ENCODE data around the gene ALKBH5. TPM values are rescaled to one million over a fixed set of nuclear protein-coding genes. Genes with fewer than 3 reads are reported as not detected.

Gene ALKBH5
- 168 TPM for total RNA-seq
- long read RNA-seq, transcript ALKBH5-201 (4 exons, 2,748 nt) = major isoform, 508 of 563 reads
- long read RNA-seq, partial matches to known transcripts = 33 of 563 reads
- long read RNA-seq, other reads (novel, unspliced or antisense) = 21 of 563 reads

DNA sequence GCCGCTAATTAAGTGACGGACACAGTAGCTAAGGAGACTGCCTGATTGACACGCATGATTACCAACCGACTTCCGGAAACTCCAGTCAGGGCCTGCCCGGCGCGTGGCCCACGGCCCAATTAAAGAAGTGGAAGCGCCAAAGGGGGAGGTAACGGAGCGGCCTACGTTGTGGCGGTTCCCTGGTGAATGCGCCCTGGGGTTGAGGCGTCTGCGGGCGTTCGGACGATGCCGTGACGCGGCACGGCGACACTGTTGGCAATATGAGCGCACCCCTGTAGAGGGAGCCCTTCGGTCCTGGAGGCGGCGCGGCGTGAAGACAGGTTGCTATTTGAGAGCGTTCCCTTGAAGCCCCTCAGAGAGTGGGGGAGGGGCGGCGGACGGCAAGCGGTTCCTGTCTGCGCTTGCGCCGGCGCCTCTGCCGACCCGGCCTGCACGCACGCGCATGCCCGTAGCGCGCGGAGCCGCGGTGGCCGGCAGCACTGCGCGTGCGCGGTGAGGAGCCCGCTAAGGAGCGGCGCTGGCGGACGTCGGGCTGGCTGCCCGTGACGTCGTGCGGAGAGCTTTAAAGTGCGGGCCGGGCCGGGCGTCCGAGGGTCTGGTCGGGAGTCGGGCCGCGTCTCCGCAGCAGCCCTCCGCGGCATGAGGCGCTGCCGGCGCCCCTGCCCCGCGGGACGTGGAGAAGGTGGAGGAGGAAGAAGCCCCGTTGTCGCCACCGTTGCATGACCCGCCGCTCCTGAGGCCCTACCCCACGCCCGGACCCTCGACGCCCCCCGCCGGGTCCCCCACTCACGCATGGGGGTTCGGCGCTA is at the start of gene ALKBH5:
Gene ALKBH5 (plus strand): TSS at position 495 of the 809 bp plus-strand sequence. CDS start 416 bp downstream, outside the sequence.
- DNase-seq (ENCODE audit: low spot score) = peak; percentile 99
- intact Hi-C loops (cut with DNase I) = loop anchor here (2.0 kb wide), 1 partner anchor 77 kb away; the partner anchor contains the start of gene MIEF2

DNA sequence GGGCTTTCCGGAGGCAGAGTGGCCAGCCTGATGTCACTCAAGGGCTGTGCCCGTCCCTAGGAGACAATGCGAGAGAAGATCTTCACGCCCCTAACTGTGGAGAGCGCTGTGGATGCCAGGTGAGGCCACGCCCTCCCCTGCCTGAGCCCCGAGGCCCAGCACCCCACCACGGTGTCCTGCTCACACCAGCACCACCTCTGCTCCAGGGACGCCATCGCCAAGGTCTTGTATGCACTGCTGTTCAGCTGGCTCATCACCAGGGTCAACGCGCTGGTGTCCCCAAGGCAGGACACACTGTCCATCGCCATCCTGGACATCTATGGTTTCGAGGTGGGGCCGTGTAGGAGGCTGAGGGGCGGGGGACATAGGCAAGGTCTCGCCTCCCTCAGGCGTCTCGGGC is 47.3 kb upstream of the ALKBH5 start:
- intact Hi-C loops (cut with DNase I) = no loop called here
- DNase-seq (ENCODE audit: low spot score) = no peak

DNA sequence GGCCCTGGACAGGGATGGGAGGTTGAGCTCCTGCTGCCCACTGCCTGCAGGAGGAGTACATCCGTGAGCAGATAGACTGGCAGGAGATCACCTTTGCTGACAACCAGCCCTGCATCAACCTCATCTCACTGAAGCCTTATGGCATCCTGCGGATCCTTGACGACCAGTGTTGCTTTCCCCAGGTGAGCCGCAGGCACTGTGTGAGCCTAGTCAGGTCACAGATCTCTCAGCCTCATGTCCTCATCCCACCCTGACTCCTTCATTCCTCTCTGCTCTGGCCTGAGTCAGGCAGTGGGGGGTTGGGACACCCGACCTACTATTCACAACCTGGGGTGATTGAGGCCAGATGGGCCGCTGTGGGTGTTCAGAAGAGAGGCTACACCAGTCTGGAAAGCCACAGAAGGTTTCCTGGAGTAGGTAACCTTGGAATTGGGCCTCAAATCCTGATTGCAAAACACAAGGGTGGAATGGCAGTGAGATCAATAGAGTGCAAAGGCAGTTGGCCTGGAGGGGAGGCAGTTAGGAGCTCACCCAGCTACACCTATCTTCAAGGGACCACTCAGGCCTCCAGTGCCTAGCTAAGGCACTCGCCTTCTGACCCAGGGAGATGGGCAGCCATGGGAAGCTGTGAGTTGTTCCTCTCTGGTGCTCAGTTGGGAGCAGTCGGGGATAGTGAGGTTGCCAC is 45.4 kb upstream of the ALKBH5 start:
- intact Hi-C loops (cut with DNase I) = no loop called here
- DNase-seq (ENCODE audit: low spot score) = no peak

DNA sequence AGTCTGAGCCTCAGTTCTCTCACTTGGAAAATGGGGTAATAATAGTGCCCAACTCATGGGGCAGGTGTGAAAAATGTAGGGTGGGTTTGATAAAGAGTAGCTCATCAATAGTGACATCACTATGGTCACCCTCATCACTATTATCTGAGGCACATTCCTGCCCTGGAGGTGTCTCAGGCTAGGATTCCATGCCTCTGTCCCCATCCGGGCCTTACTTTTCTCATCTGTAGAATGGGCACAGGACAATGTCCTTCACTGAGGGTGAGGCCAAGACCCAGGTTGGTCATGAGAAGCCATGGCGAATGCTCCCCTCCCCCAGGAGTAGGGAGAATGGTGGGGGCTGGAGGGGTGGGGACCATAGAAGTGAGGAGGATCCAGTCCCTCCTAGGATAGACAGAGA is 44.5 kb upstream of the ALKBH5 start:
- intact Hi-C loops (cut with DNase I) = no loop called here
- DNase-seq (ENCODE audit: low spot score) = no peak

DNA sequence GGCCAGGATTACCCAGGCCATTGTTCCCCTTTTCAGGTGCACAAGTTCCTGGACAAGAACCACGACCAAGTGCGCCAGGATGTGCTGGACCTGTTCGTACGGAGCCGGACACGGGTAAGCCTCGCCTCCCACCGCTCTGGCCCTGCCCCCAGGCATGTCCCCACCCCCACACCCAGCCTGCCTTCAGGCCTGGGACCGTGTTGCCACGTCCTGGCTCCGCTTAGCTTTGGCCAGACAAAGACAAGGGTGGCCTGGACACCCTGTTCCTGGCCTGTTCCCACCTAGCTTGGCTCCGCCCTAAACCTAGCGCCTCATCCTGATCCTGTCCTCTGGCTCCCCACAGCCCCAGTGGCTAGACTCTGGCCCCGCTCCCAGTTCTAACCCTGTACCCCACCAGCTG is 44.1 kb upstream of the ALKBH5 start:
- intact Hi-C loops (cut with DNase I) = no loop called here
- no peak for DNase-seq (ENCODE audit: low spot score)

DNA sequence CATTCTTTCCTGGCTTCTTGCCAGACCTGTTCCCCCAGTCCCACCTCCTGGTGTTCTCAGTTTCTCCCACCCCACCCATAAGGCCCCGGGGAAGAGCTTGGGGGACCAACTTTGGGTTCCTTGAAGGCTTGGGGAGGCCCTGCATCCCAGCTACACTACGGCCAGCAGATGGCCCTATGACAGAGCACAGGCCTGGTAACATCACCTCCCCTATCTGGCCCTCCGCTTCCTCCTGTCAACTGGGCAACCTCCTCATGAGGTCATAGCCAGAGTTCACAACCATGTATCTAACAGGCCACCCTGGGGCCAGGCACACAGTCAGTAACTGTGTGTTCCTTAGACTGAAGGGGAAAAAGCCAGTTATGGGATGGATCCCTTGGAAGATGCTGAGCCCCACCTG is 43.7 kb upstream of the ALKBH5 start:
- intact Hi-C loops (cut with DNase I) = loop anchor here (5.0 kb wide), 1 partner anchor 77 kb away; no protein-coding TSS in a partner anchor

DNA sequence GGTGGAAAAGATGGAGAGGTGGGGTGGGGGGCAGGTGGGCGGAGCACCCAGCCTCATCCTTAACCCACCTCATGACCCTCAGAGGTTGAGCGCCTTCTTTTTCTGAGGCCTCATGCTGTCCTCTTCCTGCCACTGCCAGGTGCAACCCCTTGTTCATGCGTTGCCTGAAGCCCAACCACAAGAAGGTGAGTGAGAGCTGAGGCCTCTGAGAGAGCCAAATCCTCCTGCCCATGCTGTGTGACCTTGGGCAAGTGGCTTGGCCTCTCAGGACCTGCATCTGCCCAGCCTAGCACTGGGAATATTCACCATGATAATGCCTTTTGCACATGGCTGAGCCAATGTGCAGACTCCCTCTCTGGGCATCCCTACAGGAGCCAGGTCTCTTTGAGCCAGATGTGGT is 43.0 kb upstream of the ALKBH5 start:
- no peak for DNase-seq (ENCODE audit: low spot score)
- intact Hi-C loops (cut with DNase I) = loop anchor here (5.0 kb wide), 1 partner anchor 77 kb away; no protein-coding TSS in a partner anchor

More for the DNA sequence above, 43.7 kb upstream of the ALKBH5 start:
- no peak for DNase-seq (ENCODE audit: low spot score)

DNA sequence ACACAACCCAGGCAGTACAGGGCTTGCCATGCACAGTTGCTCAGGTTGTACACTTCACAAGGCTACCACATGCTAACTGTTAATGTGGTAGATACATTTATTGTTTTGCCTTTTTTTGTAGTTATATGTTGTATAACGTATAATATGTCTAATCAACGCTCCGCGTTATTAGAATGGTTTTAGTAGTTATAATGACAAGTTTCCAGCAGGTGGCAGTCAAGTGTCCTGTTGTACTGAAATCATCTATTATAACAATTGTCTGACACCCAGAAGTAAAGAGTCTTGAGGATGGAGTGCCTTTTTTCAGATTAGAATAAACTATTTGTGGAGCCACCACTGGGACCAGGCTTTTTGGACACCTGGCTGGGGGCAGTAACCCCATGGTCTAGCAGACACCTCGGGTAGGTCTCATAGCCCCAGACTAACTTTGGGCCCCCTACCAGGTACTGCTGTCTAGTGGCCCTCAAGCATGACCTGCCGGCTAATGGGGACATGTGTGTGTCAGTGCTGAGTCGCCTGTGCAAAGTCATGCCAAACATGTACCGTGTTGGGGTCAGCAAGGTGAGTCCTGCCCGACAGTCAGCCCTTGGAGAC is 42.3 kb upstream of the ALKBH5 start:
- DNase-seq (ENCODE audit: low spot score) = no peak
- intact Hi-C loops (cut with DNase I) = loop anchor here (5.0 kb wide), 1 partner anchor 76 kb away; no protein-coding TSS in a partner anchor

DNA sequence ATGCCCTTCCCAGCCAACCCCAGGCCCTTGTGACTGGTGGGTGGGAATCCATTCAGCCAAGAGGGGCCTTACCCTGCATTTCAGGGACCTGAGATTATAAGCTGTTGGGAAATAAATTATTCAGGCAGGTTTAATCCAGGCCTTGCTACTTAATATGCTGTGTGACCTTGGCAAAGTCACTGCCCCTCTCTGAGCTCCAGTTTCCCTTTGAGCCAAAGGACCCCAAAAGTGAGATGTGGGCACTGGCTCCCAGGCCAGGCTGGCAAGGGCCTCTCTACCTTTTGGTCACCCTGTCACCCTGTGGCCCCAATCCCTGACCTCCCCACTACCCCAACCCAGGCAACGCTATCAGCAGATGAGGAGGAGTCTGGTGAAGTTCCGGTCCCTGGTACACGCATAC is 41.2 kb upstream of the ALKBH5 start:
- intact Hi-C loops (cut with DNase I) = loop anchor here (5.0 kb wide), 1 partner anchor 75 kb away; no protein-coding TSS in a partner anchor
- DNase-seq (ENCODE audit: low spot score) = no peak

DNA sequence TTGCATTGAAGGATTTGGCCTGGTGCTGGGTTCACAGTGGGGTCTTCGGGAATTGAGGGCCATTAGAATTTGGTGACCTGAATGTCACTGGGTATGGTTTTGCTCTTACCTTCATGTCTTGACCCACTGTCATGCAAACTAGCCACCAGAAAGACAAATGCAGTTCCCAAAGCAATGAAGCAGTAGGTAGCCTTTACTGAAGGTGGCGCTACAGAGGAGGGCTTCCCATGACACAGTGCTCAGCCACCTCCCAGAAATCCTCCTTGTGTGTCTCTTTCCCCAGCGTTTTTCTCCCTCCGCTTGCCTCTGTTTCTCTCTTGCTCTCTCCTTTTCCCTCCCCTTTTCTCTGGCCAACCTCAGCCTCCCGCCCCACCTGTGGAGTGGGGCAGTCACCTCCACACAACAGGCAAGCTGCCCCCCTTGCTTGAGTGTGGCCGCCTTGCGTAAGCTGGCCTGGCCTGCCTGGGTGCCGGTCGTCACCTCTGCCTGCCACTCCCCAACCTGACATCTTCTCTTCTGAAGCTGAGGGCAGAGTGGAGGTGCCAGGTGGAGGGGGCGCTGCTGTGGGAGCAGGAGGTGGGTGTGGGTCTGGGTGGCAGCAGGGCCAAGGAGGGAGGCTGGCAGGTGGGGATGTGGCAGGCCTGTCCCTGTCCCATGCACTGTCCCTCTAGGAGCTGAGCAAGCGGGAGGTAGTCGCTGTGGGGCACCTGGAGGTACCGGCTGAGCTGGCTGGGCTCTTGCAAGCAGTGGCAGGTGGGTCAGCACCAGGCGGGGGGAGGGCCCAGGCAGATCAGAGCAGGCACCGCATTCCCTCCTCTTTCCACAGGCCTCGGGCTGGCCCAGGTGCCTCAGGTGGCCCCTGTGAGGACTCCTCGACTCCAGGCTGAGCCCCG is 40.3 kb upstream of the ALKBH5 start:
- intact Hi-C loops (cut with DNase I) = loop anchor here (5.0 kb wide), 1 partner anchor 74 kb away; no protein-coding TSS in a partner anchor
- DNase-seq (ENCODE audit: low spot score) = no peak

DNA sequence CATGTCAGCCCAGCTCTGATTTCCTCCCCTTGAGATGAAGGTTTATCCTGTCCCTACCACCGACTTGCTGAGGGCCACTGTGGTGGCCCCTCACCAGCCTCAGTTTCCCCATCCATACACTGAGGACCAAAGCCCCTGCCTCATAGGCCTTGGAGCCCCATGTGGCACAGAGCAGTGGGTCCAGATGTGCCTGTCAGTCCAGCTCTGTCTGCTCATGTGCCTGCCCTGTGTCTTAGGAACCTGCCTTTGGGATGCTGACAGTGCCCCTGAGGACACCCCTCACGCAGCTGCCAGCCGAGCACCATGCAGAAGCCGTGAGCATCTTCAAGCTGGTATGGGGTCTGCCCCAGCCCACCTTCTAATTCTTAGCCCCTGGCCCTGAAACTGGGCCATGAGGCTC is 39.4 kb upstream of the ALKBH5 start:
- no peak for DNase-seq (ENCODE audit: low spot score)
- intact Hi-C loops (cut with DNase I) = loop anchor here (5.0 kb wide), 1 partner anchor 73 kb away; no protein-coding TSS in a partner anchor

DNA sequence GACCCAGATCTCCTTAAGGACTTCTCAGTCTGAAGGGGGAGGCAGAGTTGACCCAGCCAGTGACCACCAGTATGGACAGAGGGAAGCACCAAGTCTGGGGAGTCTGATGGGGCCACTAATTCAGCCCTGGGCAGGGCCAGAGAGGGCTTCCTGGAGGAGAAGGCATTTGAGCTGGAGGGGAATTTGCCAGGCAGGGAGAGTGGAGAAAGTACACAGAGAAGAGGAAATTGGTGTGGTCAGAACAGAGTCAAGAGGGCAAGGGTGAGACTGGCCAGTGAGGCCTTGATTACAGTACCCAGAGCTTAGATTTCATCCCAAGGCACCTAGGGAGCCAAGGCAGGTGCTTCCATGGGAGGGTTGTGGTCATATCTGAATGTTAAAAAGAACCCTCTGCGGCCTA is 38.8 kb upstream of the ALKBH5 start:
- intact Hi-C loops (cut with DNase I) = loop anchor here (5.0 kb wide), 1 partner anchor 72 kb away; no protein-coding TSS in a partner anchor
- DNase-seq (ENCODE audit: low spot score) = no peak

DNA sequence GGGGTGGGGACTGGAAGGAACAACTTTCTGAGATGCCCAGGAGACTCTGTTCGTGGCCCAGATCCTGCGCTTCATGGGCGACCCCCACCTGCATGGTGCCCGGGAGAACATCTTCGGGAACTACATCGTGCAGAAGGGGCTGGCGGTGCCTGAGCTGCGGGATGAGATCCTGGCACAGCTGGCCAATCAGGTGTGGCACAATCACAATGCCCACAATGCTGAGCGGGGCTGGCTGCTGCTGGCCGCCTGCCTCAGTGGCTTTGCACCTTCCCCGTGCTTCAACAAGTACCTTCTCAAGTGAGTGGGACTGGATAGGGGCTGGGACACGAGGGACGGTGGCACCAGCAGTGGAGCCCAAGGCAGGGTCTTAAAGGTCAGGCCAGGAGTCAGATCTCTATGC is 37.8 kb upstream of the ALKBH5 start:
- intact Hi-C loops (cut with DNase I) = no loop called here
- DNase-seq (ENCODE audit: low spot score) = no peak

DNA sequence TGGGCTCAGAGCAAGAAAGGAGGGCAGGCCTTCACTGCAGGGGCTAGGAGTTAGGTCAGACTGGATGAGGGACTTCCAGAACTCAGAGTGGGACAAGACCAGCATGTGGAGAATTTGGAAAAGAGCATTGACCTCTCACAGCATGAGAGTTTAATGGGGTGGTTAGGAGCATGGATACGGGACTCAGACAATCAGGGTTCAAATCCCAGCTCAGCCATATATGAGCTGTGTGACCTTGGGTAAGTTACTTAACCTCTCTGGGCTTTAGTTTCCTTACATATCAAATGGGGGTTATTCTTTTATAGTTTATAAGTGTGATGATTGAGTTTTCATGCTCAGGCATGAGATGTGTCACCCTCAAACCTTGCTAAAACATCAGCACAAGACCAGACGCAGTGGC is 37.4 kb upstream of the ALKBH5 start:
- intact Hi-C loops (cut with DNase I) = no loop called here
- DNase-seq (ENCODE audit: low spot score) = no peak

DNA sequence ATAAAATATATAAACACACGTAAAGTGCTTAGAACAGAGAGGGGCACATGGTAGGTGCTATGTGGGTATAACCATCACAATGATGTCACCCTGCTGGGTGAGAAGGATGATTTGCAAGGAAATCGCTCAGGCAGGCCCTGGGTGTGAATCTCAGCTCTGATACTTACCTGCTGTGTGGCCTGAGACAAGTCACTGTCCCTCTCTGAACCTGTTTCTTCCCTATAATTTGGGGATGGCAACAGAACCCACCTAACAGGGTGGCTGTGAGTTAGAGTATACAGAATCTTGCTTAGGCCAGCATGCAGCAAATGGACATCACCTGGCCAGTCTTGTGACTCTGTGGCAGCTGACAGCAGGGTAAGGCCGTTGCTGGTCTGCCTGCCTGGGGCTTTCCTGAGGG is 36.6 kb upstream of the ALKBH5 start:
- intact Hi-C loops (cut with DNase I) = no loop called here
- no peak for DNase-seq (ENCODE audit: low spot score)

DNA sequence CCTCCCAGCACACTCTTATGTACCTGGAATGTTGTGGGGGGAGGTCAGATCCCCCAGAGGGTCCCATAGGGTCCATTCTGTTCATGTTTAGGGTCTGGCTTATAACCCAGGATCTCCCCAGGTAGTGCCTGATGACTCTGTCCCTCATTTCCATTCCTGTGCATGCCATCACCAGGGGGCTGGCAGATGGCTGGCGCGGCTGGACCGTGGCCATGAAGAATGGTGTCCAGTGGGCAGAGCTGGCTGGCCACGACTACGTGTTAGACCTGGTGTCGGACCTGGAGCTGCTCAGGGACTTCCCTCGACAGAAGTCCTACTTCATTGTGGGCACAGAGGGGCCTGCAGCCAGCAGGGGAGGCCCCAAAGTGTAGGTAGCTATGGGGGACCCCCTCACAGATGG is 35.0 kb upstream of the ALKBH5 start:
- no peak for DNase-seq (ENCODE audit: low spot score)
- intact Hi-C loops (cut with DNase I) = no loop called here

DNA sequence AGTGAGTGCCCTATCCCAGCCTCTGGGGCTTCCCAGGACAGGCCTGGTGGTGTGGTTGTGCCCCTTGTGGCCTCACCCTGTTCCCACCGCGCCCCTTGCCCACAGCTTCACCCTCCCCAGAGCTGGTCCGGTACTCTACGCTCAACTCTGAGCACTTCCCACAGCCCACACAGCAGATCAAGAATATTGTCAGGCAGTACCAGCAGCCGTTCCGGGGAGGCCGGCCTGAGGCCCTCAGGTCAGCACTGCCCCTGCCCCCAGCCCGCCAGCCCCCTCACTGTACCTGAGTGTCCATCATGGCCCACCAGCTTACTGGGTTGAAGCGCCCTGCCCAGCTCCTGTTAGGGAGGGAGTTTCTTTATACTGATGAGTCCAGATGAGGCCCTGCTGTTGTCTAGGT is 32.3 kb upstream of the ALKBH5 start:
- intact Hi-C loops (cut with DNase I) = no loop called here
- no peak for DNase-seq (ENCODE audit: low spot score)

DNA sequence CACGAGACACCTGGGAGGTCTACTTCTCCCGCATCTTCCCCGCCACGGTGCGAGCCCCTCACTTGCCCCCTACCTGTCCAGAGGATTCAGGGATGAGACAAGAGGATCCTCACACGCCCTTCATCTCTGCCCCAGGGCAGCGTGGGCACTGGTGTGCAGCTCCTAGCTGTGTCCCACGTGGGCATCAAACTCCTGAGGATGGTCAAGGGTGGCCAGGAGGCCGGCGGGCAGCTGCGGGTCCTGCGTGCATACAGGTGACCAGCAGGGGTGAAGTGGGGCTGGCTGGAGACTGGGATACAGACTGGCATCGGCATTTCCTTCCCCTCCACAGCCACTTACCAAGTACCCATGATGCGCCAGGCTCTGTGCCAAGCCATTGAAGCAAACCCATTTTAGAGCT is 28.4 kb upstream of the ALKBH5 start:
- intact Hi-C loops (cut with DNase I) = no loop called here
- no peak for DNase-seq (ENCODE audit: low spot score)
